Lung (tissue), 12 donors: ENCODE measurements around the gene EPHB2. TPM values are rescaled to one million over a fixed set of nuclear protein-coding genes. Genes with fewer than 3 reads are reported as not detected.
A peak's percentile ranks its signal among the peaks of the same experiment; 100 is the strongest.

Experiments used
- ATAC-seq: fragments of 200-7000 bp; cut with Tn5 transposase; one replicate; pipeline ENCODE4 v1.9.1; 2020; ENCODE audit warnings: moderate number of reproducible peaks; ENCODE audit not compliant: insufficient read depth, low FRiP score
- DNase-seq, 3 donors: peaks; one replicate each; pipeline ENCODE4 v3.0.0-alpha.2; 2013 to 2017
- H3K27ac ChIP-seq, 2 donors: one replicate each; pipeline ENCODE4 v1.5.1; 2013; ENCODE audit warnings: mild to moderate bottlenecking in 2 of 2, moderate library complexity in 2 of 2, control low read depth in 1 of 2, inconsistent platforms in 1 of 2, low read depth in 1 of 2, low read length in 1 of 2
- H3K27me3 ChIP-seq, 3 donors: one replicate each; pipeline ENCODE4 v1.5.1; 2013; ENCODE audit warnings: low read length in 2 of 3; ENCODE audit not compliant: control insufficient read depth in 3 of 3, insufficient read depth in 3 of 3
- H3K36me3 ChIP-seq, 4 donors: one replicate each; pipeline ENCODE4 v1.5.1; 2013; ENCODE audit warnings: low read length in 4 of 4, mild to moderate bottlenecking in 1 of 4, moderate library complexity in 1 of 4; ENCODE audit not compliant: control insufficient read depth in 4 of 4, insufficient read depth in 4 of 4
- H3K4me1 ChIP-seq, 5 donors: one replicate each; pipeline ENCODE4 v1.5.1; 2013; ENCODE audit warnings: low read length in 5 of 5, mild to moderate bottlenecking in 2 of 5, moderate library complexity in 1 of 5; ENCODE audit not compliant: control insufficient read depth in 5 of 5, insufficient read depth in 5 of 5
- H3K4me3 ChIP-seq: one replicate; pipeline ENCODE4 v1.5.1; 2013; ENCODE audit warnings: mild to moderate bottlenecking, control low read depth, moderate library complexity
- H3K9ac ChIP-seq, 2 donors: one replicate each; pipeline ENCODE4 v1.5.1; 2013; ENCODE audit warnings: low read length in 2 of 2, control low read depth in 1 of 2; ENCODE audit not compliant: insufficient read depth in 1 of 2
- H3K9me3 ChIP-seq, 4 donors: one replicate each; pipeline ENCODE4 v1.5.1; 2013; ENCODE audit warnings: low read length in 3 of 4, mild to moderate bottlenecking in 1 of 4, moderate library complexity in 1 of 4; ENCODE audit not compliant: control insufficient read depth in 4 of 4, insufficient read depth in 3 of 4
- WGBS, 2 donors: extraction: QIAGEN DNeasy Blood & Tissue Kit; methylation state at CpG; one replicate each; pipeline ENCODE4 v1.1.7; 2013; 5-methylcytosine and 5-hydroxymethylcytosine counted together
- polyA plus RNA-seq, 2 donors: library from polyadenylated mRNA; stranded (reverse); fragments of 200-250 nt; gene quantifications; one replicate each; pipeline ENCODE4 v1.2.1, GENCODE V29; 2013
- total RNA-seq, 2 donors: library from RNA; depleted of rRNA in 1 of 2; stranded (reverse); fragments of >200 nt in 1 of 2; gene quantifications; one replicate each; pipeline ENCODE4 v1.2.1, GENCODE V29; 2014 to 2021
- TF ChIP-seq, protein P1 (sequence below): IDR thresholded peaks from 2 replicates; pipeline ENCODE4 v1.5.1; 2012; ENCODE audit warnings: mild to moderate bottlenecking; ENCODE audit errors: control extremely low read depth, extremely low read depth
- donor health status: control.
- donor health status: control.
- donor health status: Bipolar disorder and iron deficiency.
- donor health status: healthy.
- donor health status: DM: yes; HTN: yes; CAD: no.

Gene EPHB2
- total and polyA plus RNA-seq, 4 donors = 1.2 to 8.5 (median 5.8) TPM

DNA sequence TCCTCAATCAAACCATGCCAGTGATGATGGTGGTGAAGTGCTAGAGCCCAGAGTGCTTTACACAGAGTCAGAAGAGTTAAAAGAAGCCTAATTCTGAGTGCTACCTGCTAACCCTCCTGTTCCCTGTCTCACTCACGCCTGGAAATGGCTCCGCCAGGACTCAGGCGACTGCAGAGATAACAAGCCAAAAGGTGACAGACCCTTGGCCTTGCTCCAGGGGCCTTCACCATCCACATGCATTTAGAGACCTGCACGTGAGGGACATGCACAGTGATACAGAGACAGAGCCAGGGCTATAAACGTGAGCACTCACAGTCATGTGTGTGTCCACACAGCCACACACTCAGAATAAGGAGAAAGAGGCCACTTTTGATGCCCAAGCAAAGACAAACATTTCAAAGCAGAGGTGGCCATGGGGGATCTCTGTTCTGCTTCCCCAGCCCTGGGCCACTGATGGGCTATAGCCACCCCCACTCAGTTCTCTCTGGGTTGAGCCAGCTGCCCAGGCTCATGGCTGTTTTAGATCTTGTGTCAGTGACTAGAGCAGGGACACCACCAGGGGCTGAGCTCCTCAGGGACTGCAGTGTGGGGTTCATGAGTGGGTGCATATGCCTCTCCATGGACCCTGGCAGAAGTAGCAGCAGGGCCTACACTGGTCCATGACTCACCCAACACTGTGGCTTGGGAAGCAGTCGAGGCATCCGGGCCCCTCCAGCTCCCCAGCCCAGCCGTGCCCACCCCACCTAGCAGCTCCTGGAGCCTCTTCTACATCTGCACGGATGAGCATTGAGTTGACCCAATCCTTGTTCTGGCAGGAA, 117.2 kb downstream of the EPHB2 start:
- Histone ChIP-seq H3K27ac (no peak overlapping the region), H3K4me3 (no peak overlapping the region), H3K9ac (no peak overlapping the region), H3K27me3 (no peaks in the 10 kb centered on the region), H3K9me3 (no peaks in the 10 kb centered on the region), H3K36me3 (no peaks in the 10 kb centered on the region), H3K4me1 (peaks cover 0 to 56% (median 9%) of the 10 kb centered on the region in 5 donors)
- DNase-seq = no peak
- TF ChIP-seq, protein P1, sequence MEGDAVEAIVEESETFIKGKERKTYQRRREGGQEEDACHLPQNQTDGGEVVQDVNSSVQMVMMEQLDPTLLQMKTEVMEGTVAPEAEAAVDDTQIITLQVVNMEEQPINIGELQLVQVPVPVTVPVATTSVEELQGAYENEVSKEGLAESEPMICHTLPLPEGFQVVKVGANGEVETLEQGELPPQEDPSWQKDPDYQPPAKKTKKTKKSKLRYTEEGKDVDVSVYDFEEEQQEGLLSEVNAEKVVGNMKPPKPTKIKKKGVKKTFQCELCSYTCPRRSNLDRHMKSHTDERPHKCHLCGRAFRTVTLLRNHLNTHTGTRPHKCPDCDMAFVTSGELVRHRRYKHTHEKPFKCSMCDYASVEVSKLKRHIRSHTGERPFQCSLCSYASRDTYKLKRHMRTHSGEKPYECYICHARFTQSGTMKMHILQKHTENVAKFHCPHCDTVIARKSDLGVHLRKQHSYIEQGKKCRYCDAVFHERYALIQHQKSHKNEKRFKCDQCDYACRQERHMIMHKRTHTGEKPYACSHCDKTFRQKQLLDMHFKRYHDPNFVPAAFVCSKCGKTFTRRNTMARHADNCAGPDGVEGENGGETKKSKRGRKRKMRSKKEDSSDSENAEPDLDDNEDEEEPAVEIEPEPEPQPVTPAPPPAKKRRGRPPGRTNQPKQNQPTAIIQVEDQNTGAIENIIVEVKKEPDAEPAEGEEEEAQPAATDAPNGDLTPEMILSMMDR = no peak
- WGBS, 2 donors = 73 to 77% methylated on average over 9 of the region's 9 CpGs
- ATAC-seq = no peak

DNA sequence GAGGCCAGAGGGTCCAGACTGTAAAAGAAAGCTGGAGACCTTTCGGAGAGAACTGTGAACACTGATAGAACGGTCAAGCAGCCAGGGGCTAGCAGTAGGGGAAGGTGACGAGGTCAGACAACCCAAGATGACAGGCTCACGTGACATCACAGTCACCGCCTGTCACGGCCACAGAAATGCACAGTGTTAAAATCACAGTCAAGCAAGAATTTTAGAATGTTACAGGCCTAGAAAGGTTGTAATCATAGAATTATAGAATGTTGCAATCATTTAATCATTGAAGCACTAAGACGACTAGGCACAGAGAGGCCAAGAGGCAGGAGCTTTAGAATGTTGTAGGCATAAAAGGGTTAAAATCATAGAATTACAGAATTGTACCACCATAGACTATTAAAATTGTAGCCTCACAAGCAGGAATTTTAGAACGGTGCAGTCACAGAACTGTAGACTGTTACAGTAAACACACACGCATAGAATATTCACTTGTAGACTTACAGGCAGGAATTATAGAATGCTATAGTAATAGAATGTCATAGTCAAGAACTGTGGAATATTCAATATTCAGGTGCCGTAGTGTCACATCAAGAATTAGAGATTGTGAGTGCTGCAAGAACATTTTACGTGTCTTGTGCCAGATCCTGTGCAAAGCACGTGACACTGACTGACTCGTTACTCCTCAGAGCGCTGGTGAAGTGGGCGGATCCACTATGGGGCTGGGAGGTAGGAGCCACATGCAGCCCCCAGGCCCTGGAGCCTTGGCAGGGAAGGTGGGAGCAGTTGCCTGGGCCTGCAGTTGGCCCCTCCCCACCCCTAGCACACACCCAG, 118.1 kb downstream of the EPHB2 start:
- DNase-seq = peak in 2 of 3 donors; percentile 23 to 55
- H3K27ac ChIP-seq = no peak overlapping the region
- no peaks in the 10 kb centered on the region for H3K36me3 ChIP-seq
- ATAC-seq = no peak
- WGBS, 2 donors = 74 to 87% methylated on average over 15 of the region's 15 CpGs
- TF ChIP-seq, protein P1 = no peak
- no peaks in the 10 kb centered on the region for H3K9me3 ChIP-seq
- no peak overlapping the region for H3K9ac ChIP-seq
- H3K4me1 ChIP-seq = peaks cover 0 to 56% (median 9%) of the 10 kb centered on the region in 5 donors
- H3K27me3 ChIP-seq = no peaks in the 10 kb centered on the region
- no peak overlapping the region for H3K4me3 ChIP-seq

DNA sequence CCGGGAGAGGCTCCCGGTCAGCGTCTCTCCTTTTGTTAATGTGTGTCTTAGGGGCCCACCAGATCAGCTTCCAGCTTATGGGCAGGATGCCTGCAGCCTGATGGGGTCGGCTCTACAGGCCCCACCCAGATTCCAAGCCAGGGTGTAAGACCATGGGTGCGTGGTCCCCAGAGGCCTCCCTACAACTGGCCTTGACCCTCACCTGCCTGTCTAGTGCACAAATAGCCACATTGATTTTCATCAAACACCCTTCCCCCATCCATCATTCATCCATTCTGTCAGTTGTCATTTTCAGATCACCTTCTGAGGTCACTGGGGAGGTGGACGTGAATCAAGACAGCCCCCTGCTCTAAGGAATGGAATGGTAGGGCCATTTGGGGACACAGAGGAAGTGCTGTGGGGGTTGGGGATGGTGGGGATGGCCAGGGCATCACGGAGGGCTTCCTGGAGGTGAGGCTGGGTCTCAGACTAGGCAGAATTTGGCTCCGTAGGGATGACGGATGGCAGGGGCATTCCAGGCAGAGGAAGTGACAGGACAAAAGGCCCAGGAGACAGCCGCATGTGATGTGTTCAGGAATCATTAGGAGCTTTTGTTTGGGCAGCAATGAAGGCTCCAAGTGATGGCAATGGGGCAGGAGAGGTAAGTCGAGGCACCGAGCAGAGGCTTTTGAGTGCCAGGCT, 118.8 kb downstream of the EPHB2 start:
- TF ChIP-seq, protein P1 = no peak
- Histone ChIP-seq H3K4me3 (no peak overlapping the region), H3K9me3 (no peaks in the 10 kb centered on the region), H3K27ac (no peak overlapping the region), H3K4me1 (peaks cover 0 to 54% (median 9%) of the 10 kb centered on the region in 5 donors), H3K27me3 (no peaks in the 10 kb centered on the region), H3K36me3 (no peaks in the 10 kb centered on the region), H3K9ac (no peak overlapping the region)
- DNase-seq (peak in 1 of 3 donors; percentile 17), ATAC-seq (no peak)
- WGBS, 2 donors = 55 to 69% methylated on average over 12 of the region's 12 CpGs
